ENCODE data around the gene BCL2L11.
A peak's percentile ranks its signal among the peaks of the same experiment; 100 is the strongest.

BCL2L11 gene

DNA sequence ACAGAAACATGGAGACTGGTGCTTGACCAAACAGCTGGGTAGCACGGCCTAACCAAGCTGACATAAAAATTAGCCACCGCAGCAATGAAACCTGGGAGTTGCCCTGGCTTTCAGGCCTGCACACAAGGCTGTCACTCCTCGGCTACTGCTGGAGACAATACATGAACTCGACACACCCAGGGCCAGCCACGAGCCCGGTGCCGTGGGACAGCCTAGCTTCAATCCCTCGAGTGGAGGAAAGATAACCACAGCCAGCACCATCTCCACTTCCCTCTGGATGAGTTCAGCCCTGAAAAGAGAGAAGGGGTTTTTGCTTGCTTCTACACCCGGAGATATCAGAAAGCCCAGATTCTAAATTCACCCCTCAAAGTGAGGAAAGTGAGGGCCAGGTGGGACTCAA, 78.0 kb downstream of the BCL2L11 start:
- DNase-seq = no peak

DNA sequence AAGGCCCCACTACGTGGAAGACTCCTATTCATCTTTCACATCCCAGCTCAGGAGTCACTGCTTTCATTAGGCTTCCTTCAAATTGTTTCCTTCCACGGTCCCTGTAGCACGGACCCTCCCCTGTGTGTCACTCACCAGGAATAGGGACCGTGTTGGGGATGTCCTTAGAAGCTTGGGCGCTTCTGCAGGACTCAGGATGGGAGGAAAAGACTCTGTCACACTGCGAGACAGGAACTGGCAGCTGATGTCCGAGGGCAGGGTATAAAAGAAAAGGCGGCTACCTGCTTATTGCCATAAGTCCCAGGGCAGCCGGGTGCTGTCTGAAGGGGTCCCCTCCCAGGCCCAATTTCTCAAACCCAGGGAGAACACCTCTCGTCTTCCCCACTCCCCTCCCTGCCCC, 79.1 kb downstream of the BCL2L11 start:
- DNase-seq = no peak

DNA sequence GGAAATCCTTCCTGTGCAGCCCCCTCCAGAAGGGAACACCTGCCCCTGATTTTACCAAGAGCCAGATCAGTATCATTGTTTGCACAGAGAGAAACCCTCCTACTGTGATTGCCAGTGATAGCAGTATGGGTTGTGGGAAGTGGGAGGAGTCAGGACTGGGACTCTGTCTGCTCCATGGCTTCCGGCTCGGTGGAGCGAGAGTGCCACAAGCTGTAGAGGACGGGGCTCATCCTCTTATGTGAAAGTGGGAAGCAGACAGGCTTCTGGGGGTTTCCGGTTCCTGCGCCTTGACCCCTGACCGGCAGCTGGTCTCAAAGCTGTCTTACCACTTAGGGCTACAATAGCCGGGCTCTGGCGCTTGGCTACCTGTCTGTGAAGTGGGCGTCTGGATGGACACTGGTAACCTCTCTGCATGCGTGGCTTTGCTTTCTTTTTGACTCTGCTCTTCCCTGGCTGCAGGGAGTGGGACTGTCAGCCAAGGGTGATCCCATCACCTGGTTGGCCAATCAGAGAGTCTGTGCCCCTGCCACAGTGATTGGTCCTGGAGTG, 79.7 kb downstream of the BCL2L11 start:
- no peak for DNase-seq

DNA sequence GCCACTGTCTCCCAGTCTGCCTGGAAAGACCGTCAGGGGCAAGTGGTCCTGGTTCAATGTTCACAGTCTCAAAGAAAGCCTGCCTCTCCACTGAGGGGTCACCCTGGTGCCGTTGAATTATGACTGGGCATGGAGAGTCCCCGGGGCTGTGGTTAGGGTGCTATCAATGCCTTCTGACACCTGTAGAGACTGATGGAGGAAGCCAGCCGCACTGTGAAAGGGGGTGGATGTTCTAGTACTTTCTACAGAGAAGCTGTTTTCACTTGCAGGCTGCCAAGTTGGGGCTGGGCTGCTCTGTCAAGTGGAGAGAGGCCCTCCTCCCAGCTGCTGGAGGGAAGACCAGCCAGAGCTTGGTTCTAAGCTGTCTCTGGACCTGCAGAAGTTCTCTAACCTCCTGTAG, 80.5 kb downstream of the BCL2L11 start:
- no peak for DNase-seq

DNA sequence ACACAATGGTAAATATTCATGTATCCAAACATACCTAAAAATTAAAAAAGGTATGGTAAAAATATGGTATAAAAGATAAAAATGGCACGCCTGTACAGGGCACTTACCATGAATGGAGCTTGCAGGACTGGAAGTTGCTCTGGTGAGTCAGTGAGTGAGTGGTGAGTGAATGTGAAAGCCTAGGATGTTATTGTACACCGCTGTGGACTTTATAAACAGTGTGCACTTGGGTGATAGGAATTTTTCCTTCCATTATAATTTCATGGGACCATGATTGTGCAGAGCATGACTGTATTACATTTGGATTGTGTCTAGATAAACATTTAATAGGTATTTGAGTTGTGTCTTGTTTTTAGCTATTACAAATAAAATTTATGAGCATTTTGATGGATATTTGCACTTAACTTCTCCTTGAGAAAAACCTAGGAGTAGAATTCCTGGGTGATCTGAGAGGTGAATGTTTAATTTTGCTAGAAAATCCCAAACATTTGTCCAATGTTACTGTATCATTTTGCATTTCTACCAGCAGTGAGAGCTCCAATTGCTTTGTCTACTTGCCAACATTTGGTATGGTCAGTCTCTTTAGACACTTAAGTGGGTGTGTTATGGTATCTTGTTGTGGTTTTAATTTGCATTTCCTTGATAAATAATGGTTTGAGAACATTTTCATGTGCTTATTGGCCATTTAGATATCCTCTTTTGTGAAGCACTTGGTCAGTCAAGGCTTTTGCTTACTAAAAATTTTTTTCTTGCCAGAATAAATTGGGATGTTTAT, 81.7 kb downstream of the BCL2L11 start:
- DNase-seq = no peak

DNA sequence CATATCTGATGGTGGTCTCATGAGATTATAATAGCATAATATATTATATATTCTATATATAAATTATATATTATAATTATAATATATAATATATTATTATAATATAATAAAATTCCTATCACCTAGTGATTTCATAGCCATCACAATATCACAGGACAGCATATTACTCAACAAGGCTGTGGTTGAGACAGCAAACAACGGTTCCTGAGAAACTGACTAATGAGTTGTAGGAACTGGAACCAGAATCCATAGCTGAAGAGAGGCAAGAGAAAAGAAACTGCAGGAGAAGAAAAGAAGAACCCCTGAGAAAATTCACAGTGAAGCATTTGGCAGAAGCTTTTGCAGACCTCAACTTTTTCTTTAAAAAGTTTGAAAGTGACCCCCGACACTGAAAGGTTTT, 84.0 kb downstream of the BCL2L11 start:
- DNase-seq = no peak

DNA sequence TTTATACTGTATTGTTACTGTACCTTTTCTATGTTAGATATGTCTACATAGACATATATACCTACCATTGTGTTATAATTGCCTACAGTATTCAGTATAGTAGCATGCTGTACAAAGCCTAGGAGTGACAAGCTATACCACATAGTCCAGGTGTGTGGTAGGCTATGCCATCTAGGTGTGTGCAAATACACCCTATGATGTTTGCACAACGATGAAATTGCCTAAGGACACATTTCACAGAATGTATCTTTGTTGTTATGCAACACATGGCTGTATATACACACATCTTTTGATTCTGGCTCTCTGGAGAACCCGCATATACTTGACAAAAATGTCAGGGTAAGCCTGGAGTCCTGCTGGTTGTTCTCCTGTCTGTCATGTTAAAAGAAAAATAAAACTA, 85.1 kb downstream of the BCL2L11 start:
- no peak for DNase-seq

DNA sequence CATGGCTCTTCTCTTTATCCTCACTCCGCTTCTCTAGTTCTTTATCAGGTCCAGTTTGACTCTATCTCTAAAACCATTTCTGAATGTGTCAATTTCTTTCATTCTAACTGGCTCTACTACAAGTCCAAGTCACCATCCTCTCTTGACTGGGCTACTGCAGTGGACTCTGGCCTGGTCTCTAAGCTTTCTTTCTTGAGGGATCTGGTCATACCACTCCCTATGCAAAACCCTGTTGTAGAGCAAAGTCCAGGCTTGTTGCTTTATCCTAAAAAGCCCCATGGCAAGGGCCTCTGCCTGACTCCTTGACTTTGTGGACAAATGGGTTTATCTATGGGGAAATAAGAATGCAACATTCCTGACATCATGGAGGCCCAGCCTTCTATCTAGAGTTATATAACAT, 87.1 kb downstream of the BCL2L11 start:
- DNase-seq = no peak

DNA sequence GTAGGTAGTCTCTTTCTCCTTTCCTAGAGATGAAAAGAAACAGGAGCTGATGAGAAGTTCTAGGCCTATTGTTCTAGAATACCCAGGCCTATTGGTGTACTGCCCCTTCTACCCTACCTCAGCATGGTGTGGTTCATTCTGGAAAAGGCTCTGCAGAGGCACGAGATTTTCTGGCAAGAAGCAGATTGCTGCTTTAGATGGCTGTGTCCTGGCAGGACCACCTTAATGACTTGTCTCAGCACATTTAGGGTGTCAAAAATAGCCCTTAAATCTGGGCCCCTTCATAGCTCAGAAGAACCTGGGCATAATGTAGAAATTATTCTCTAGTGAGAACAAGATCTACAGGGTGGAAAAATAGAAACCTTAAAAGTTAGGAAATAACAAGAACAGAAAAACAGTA, 87.9 kb downstream of the BCL2L11 start:
- DNase-seq = no peak

DNA sequence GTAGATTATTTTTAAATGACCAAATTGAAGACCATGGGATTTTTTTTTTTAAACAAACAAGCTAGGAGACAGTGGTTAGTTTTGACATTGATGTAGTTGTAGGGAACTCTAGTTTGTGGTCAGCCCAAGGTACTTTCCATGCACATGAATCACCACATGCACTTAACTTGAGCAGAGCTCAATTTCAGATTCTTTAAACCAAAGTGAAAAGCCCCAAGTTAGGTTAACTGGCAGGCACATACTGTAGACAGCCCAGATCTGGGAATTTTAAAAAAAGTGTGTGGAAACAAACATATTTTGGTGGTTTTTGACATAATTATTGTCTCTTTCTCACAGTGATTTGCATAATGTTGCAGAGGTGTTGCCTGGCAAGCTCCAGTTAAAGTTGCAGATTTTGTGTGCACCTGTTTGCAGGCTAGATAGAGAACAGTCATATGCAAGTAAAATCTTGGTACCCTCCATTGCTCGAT, 88.4 kb downstream of the BCL2L11 start:
- peak; percentile 23 for DNase-seq

DNA sequence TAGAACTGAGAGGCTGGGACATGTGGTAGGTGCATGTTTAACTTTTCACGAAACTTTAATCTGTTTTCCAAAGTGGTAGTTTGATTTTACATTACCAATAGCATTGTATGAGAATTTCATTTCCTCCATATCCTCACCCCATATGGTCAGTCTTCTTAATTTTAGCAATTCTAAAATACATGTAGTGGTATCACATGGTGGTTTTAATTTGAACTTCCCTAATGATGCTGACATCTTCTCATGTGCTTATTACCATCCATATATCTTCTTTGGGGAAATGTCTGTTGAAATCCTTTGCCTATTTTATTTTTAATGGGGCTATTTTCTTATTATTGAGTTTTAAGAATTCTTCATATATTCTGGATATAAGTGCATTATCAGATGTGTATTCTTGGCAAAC, 89.3 kb downstream of the BCL2L11 start:
- no peak for DNase-seq

DNA sequence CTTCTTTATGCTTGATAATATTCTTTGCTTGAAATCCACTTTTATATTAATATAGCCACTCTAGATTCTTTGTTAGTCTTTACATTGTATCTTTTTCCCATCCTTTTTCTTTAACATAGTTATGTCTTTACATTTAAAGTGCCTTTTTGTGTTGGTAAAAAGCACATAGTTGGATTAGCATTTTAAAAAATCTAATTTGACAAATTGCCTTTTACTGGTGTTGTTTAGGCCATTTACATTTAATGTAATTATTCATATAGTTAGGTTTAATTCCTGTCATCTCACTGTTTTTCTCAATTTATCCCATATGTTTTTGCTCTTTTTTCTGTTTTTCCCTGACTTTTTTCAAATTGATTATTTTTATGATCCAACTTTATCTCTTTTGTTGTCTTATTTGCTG, 93.2 kb downstream of the BCL2L11 start:
- no peak for DNase-seq

DNA sequence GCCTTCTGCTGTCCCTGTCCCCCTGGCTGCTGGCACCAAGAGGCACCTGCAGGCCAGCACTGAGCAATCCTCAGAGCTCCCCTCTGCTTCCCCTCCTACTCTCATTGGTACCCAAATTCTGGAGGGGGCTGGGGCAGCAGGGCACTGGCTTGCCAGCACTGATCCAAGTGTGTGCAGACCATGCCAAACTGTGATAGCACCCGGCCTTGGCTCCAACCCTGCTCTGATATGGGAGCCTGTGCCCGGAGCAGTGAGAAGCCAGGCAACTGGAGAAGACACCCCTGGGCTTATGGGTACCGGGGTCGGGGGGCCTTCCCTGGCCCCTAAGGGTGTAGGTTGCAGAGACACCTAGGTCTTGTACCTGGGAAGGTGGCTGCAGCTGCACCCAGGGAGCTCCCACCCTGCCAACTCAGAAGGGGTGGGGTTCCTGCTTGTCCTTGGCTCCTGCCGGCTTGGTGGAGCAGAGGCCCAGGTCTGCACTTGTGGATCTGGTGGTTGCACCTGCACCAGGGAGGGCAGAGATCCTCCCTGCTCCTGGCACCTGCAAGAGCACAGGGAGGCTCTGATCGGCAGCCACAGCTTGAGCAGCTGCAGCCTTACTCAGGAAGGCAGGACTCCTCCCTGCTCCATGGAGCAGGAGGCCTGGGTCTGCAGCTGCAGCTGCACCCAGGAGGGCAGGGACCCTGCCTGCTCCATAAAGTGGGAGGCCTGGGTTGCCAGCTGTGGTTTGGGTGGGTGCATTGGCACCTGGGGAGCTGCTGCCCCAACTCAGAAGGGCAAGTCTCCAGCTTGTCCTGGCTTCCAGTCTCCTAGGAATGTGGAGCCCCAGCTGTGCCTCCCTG, 96.3 kb downstream of the BCL2L11 start:
- DNase-seq = no peak

Measured in stimulated activated CD4-positive, alpha-beta T cell treated with anti-CD3 and anti-CD28 coated beads, Interleukin-1b, Interleukin-23, amount 100 ng/mL, for 48 hours (primary cell).